Ovary (tissue), 9 donors: ENCODE measurements around the gene RRP1B. TPM values are rescaled to one million over a fixed set of nuclear protein-coding genes. Genes with fewer than 3 reads are reported as not detected.

Experiments used
- DNase-seq, 5 donors: peaks; one replicate each; pipeline ENCODE4 v3.0.0-alpha.2; 2019 to 2020
- H3K27ac ChIP-seq, 2 donors: fragments of 200-600 bp; one replicate each; pipeline versions ENCODE4 v1.5.1 to v1.8.0; 2019 to 2022
- H3K27me3 ChIP-seq: fragments of 200-600 bp; one replicate; pipeline ENCODE4 v1.8.0; 2022
- H3K36me3 ChIP-seq: fragments of 200-600 bp; sonication (generic); one replicate; pipeline ENCODE4 v1.5.1; 2019
- H3K4me1 ChIP-seq: one replicate; pipeline ENCODE4 v1.8.1; 2013; ENCODE audit warnings: mild to moderate bottlenecking, moderate library complexity; ENCODE audit not compliant: insufficient read depth
- H3K4me3 ChIP-seq: fragments of 200-600 bp; sonication (generic); one replicate; pipeline ENCODE4 v1.5.1; 2017
- H3K9me3 ChIP-seq, 2 donors: fragments of 200-600 bp in 1 of 2; sonication (generic) in 1 of 2; one replicate each; pipeline versions ENCODE4 v1.5.1 to v1.8.1; 2013 to 2019; ENCODE audit warnings: mild to moderate bottlenecking in 1 of 2, moderate library complexity in 1 of 2
- CTCF ChIP-seq, 3 donors: fragments of 450-650 bp in 2 of 3; fragments of 200-600 bp in 1 of 3; IDR thresholded peaks; one replicate each; pipeline versions ENCODE4 v1.5.1 to v1.8.0; 2016 to 2022; ENCODE audit warnings: antibody characterized with exemption in 3 of 3, mild to moderate bottlenecking in 1 of 3
- EP300 ChIP-seq: sonication (generic); formaldehyde crosslinking; IDR thresholded peaks from one replicate; pipeline ENCODE4 v1.6.1; 2017; ENCODE audit warnings: antibody characterized with exemption
- POLR2A ChIP-seq: fragments of 450-650 bp; IDR thresholded peaks from one replicate; pipeline ENCODE4 v1.6.1; 2017; ENCODE audit warnings: antibody characterized with exemption, mild to moderate bottlenecking, moderate library complexity
- WGBS, 3 donors: extraction: QIAGEN DNeasy Blood & Tissue Kit in 1 of 3; methylation state at CpG; one replicate each; pipeline versions ENCODE4 v1.1.5 to v1.1.7; 2013 to 2017; 5-methylcytosine and 5-hydroxymethylcytosine counted together
- intact Hi-C, 4 donors: fragments of 100-400 bp; cut with DNase I; formaldehyde crosslinking; loops; one replicate each; pipeline versions ENCODE4 v1.11.0 to v1.15.1; 2022 to 2023
- polyA plus RNA-seq, 2 donors: library from polyadenylated mRNA; stranded (reverse); fragments of 200-250 nt in 1 of 2; fragments of 350-450 nt in 1 of 2; fragmentation: Illumina TruSeq in 1 of 2; extraction: RNeasy Lipid Tissue Mini Kit (QIAGEN cat#74804) in 1 of 2; gene quantifications; one replicate each; pipeline ENCODE4 v1.2.3, GENCODE V29; 2013 to 2014
- total RNA-seq, 7 donors: library from RNA; depleted of rRNA in 2 of 7; stranded (reverse); fragments of >200 nt in 2 of 7; fragmentation: NEBNext Ultra II Directional in 3 of 7; extraction: Animal tissue kit (Norgen Biotek cat#: 25700) in 3 of 7; gene quantifications; one replicate each; pipeline versions ENCODE4 v1.1.0 to v1.2.4, GENCODE V29; 2016 to 2023
- donor health status: DM: no; HTN: no; CAD: no; lungs with moderate emphysema.
- donor health status: DM: no; HTN: no; CAD: no.
- donor health status: Bipolar disorder and iron deficiency.
- donor health status: DM: yes; HTN: yes; CAD: no.
- donor health status: DM: no; HTN: no; CAD: no.
- donor health status: DM: yes; HTN: yes; CAD: no.

Gene RRP1B
- total and polyA plus RNA-seq, 9 donors, result 11.3 to 31.8 (median 28.4) TPM

GRCh38 chr21:43728467-43729390 is 69.4 kb downstream of the RRP1B start:
- peak in 2 of 3 donors; percentile 27 to 31 for TF ChIP-seq CTCF (IDR thresholded peaks at IDR 0.05)
- peak; percentile 5 for TF ChIP-seq EP300
- peak; percentile 69 for TF ChIP-seq POLR2A
- Histone ChIP-seq H3K4me3 (peak overlapping the region; percentile 48), H3K9me3 (no peaks in the 10 kb centered on the region), H3K4me1 (peaks cover 22% of the 10 kb centered on the region), H3K27ac (peak overlapping the region; percentile 75 to 90), H3K36me3 (no peaks in the 10 kb centered on the region), H3K27me3 (no peaks in the 10 kb centered on the region)
- intact Hi-C loops, result loop anchor here in 2 of 4 donors (5.0 to 10.0 kb wide), 2 partner anchors 64 to 756 kb away; partner anchors contain the start of gene PKNOX1 (in 1 of the 2)
- peak; percentile 98 to 99 (median 98) for DNase-seq
- WGBS, 3 donors, result 1 to 4% (median 4%) methylated on average over 51 to 59 of the region's 59 CpGs

DNA sequence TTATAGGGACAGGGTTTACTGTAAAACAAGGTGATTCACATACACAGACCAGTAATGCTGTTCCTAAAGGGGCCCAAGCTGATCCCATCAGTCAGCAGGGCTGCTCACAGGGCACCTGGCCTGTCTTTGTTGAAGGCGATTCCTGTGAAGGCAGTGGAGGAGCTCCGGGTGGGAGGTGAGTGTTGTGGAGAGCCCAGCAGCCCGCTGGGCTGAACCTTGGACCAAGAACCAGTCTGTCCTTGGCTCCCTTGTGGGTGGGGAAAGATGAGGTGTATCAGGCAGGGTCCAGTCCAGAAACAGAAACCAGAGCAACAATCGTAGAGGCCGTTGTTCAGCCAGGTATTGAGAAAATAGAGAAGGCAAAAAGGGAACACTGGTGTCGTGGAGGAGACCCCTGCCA is 72.1 kb downstream of the RRP1B start:
- H3K27me3 ChIP-seq, result no peaks in the 10 kb centered on the region
- 46 to 54% (median 52%) methylated on average over 6 of the region's 6 CpGs for WGBS, 3 donors
- no peaks in the 10 kb centered on the region for H3K36me3 ChIP-seq
- TF ChIP-seq CTCF (IDR thresholded peaks at IDR 0.05) (no peak), POLR2A (no peak), EP300 (no peak)
- no peak overlapping the region for H3K4me3 ChIP-seq
- H3K9me3 ChIP-seq, result no peaks in the 10 kb centered on the region
- intact Hi-C loops, result loop anchor here in 1 of 4 donors (10.0 kb wide), 1 partner anchor 53 kb away; the partner anchor contains the start of gene RRP1
- H3K4me1 ChIP-seq, result peaks cover 20% of the 10 kb centered on the region
- peak in 2 of 5 donors; percentile 14 to 20 for DNase-seq
- H3K27ac ChIP-seq, result no peak overlapping the region

DNA sequence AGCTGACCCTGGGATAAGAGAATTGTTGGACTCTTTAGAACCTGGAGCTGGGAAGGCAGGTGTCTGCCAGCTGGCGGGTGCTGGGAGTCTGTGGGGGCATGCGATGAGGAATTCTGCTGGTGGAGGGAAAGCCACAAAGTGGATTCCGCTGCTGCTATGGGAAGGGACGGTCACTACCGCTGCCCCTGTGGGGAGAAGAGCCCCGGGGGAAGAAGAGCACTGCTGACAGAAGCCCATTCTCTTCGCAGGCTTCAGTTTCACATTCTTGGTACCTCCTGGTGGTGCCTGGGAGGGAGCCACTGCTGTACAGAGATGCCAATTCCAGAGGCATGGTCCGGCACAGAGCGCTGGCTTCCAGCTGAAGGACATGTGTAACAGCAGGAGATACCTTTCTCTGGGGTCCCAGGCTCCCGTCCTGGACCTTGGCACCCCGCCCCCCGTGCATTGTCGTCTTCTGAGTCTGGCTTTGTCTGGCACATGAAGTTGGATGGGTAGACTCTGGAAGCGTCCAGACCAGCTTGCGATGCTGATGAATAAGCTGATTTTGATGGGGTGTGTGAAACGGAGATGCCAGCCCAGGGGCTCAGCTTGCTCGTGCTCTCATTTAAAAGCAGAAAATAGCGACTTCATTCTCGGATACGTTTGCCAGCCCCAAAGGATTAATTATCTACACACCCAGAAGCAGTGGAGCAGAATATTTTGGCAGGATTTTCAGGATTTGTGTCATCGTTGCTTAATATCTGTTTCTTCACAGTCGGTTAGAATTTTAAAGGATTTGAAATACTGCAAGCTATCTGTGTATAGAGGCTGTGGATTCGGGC is 72.7 kb downstream of the RRP1B start:
- intact Hi-C loops, result loop anchor here in 1 of 4 donors (10.0 kb wide), 1 partner anchor 53 kb away; the partner anchor contains the start of gene RRP1
- Histone ChIP-seq H3K27ac (no peak overlapping the region), H3K9me3 (no peaks in the 10 kb centered on the region), H3K4me1 (peaks cover 15% of the 10 kb centered on the region), H3K4me3 (no peak overlapping the region), H3K36me3 (no peaks in the 10 kb centered on the region), H3K27me3 (no peaks in the 10 kb centered on the region)
- 60 to 68% (median 61%) methylated on average over 23 of the region's 23 CpGs for WGBS, 3 donors
- DNase-seq, result peak in 3 of 5 donors; percentile 16 to 40 (median 35)
- TF ChIP-seq POLR2A, result no peak
- TF ChIP-seq EP300, result no peak
- TF ChIP-seq CTCF (IDR thresholded peaks at IDR 0.05), result no peak

GRCh38 chr21:43733060-43733459 is 73.7 kb downstream of the RRP1B start:
- no peak overlapping the region for H3K4me3 ChIP-seq

More at GRCh38 chr21:43733060-43733459, 73.7 kb downstream of the RRP1B start:
- H3K4me1 ChIP-seq, result peaks cover 5% of the 10 kb centered on the region
- DNase-seq, result no peak
- no peaks in the 10 kb centered on the region for H3K9me3 ChIP-seq
- TF ChIP-seq POLR2A (no peak), EP300 (no peak), CTCF (IDR thresholded peaks at IDR 0.05) (no peak)
- 35 to 60% (median 59%) methylated on average over 10 of the region's 10 CpGs for WGBS, 3 donors
- no peaks in the 10 kb centered on the region for H3K27me3 ChIP-seq
- H3K27ac ChIP-seq, result no peak overlapping the region
- intact Hi-C loops, result loop anchor here in 1 of 4 donors (10.0 kb wide), 1 partner anchor 52 kb away; the partner anchor contains the start of gene RRP1
- no peaks in the 10 kb centered on the region for H3K36me3 ChIP-seq
